GM19193 (cell line): ENCODE measurements around the gene PLXNC1.

Source experiments
- POLR2A ChIP-seq: IDR thresholded peaks from 4 replicates; pipeline ENCODE4 v1.6.1; 2011; ENCODE audit not compliant: insufficient read depth, insufficient read length; ENCODE audit errors: extremely low read depth

The PLXNC1 gene

GRCh38 chr12:94353130-94353529 is 204.8 kb downstream of the PLXNC1 start:
- TF ChIP-seq POLR2A = no peak
